ENCODE results near the gene NTSR1. TPM values are rescaled to one million over a fixed set of nuclear protein-coding genes. Genes with fewer than 3 reads are reported as not detected.

Gene NTSR1
- total and polyA plus RNA-seq, 2 of the 8 experiments (the other 6 are each of a cell fraction or from before 2014, with no cell fraction given): 0.53 to 0.89 TPM

DNA sequence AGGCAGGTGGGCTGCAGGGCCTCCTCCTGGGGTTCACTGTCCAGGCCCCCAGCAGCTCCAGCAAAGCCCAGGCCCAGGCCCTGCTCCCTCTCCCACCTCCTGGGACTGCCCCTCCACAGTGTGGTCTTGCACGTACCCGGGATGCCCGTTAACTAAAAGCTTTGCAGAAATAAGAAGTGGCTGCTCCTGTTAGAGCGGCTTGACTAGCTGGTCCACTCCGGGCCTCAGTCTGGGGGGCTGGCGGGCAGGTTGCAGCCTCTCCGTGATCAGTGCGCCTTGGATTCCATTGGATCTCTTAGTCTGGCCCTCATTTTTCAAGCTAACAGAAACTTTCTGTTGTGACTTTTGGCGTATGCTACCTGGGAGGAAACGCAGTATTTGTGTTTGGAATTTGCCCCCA lies 39.4 kb upstream of the NTSR1 start:
- POLR2A ChIA-PET (ENCODE audit: partially characterized antibody): interaction anchor here (1.2 kb wide), 1 partner anchor 123 kb away, joined by 5 read pairs; no protein-coding TSS in a partner anchor
- Histone ChIP-seq H3K27ac (ENCODE audit: low read depth, low read length) (no peak overlapping the region), H2BK12ac (ENCODE audit: low read depth, low read length) (no peak overlapping the region), H2BK20ac (ENCODE audit: low read length) (no peak overlapping the region), H2BK15ac (ENCODE audit: low read length) (no peak overlapping the region), H3K23me2 (ENCODE audit: low read depth, low read length) (no peaks in the 10 kb centered on the region), H3K4me1 (replicated peaks in 1 of 4; ENCODE audit: control insufficient read depth in 3 of 4, insufficient read depth in 4 of 4, low read length in 3 of 4) (no peaks in the 10 kb centered on the region), H3K36me3 (ENCODE audit: control insufficient read depth in 2 of 4, insufficient read depth in 4 of 4, low read length in 3 of 4) (peaks cover 0 to 2% (median 0%) of the 10 kb centered on the region in 4 experiments; a peak in 1 of 8 replicates), H4K91ac (replicated peaks; ENCODE audit: insufficient read length, low read length) (no peak overlapping the region), H3K9me3 (ENCODE audit: insufficient read depth in 2 of 2, low read depth in 1 of 2, low read length in 1 of 2) (no peaks in the 10 kb centered on the region), H2AFZ (ENCODE audit: low read length) (no peak overlapping the region), H3K4me2 (ENCODE audit: insufficient read depth in 1 of 2, low read depth in 2 of 2, low read length in 2 of 2) (no peak overlapping the region), H3K27me3 (replicated peaks in 1 of 4; ENCODE audit: control insufficient read depth in 3 of 4, extremely low read depth in 1 of 4, insufficient read depth in 3 of 4, low read length in 3 of 4) (no peaks in the 10 kb centered on the region; a peak in 1 of 7 replicates), H3K56ac (replicated peaks; ENCODE audit: insufficient read length, low read depth, low read length) (no peak overlapping the region), H4K20me1 (replicated peaks in 1 of 2; ENCODE audit: control insufficient read depth in 1 of 2, insufficient read depth in 2 of 2, low read length in 2 of 2) (peaks cover 2 to 5% of the 10 kb centered on the region in 2 experiments), H4K5ac (ENCODE audit: insufficient read length, low read depth, low read length) (no peak overlapping the region), H3K4me3 (ENCODE audit: extremely low read depth in 1 of 4, insufficient read depth in 2 of 4, low read depth in 3 of 4, low read length in 4 of 4) (no peak overlapping the region), H3K9ac (replicated peaks in 1 of 4; ENCODE audit: extremely low read depth in 1 of 4, low read depth in 3 of 4, low read length in 3 of 4) (no peak overlapping the region; a peak in 1 of 7 replicates), H3K79me2 (ENCODE audit: control insufficient read depth in 1 of 2, insufficient read depth in 2 of 2, low read length in 2 of 2) (no peaks in the 10 kb centered on the region), H2AK5ac (ENCODE audit: low read depth, low read length) (no peak overlapping the region), H3K79me1 (ENCODE audit: low read depth, low read length) (no peaks in the 10 kb centered on the region), H2BK120ac (replicated peaks; ENCODE audit: low read depth, low read length) (no peak overlapping the region), H3K23ac (ENCODE audit: insufficient read length) (no peak overlapping the region), H3K4ac (replicated peaks; ENCODE audit: insufficient read length, low read depth, low read length) (no peak overlapping the region), H4K8ac (ENCODE audit: extremely low read depth, insufficient read depth, low read length) (no peak overlapping the region), H2BK5ac (ENCODE audit: low read depth, low read length) (no peak overlapping the region), H3K18ac (ENCODE audit: extremely low read depth, low read length) (no peak overlapping the region), H3K14ac (ENCODE audit: insufficient read length) (no peak overlapping the region)
- no peak for DNase-seq (ENCODE audit: low read depth in 1 of 2, low spot score in 2 of 2)
- CTCF ChIA-PET (ENCODE audit: partially characterized antibody): interaction anchor here (0.8 to 2.4 kb wide), 11 partner anchors 9 to 258 kb away, joined by 3 to 34 read pairs (median 4); no protein-coding TSS in a partner anchor
- 97% methylated on average over 10 of the region's 10 CpGs; no CpG with 5 or more reads in 1 of the 2 experiments for WGBS, 2 experiments (ENCODE audit: extremely low coverage in 1 of 2, insufficient coverage in 1 of 2, insufficient read length in 1 of 2, insufficient replicate concordance in 2 of 2, low coverage in 1 of 2, low lambda C conversion rate in 2 of 2, missing lambda C conversion rate in 1 of 2)
- TF ChIP-seq, protein P1, sequence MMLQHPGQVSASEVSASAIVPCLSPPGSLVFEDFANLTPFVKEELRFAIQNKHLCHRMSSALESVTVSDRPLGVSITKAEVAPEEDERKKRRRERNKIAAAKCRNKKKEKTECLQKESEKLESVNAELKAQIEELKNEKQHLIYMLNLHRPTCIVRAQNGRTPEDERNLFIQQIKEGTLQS (IDR thresholded peaks at IDR 0.05; ENCODE audit: insufficient read depth, low read depth, low read length): no peak
- TF ChIP-seq SIX5 (IDR thresholded peaks at IDR 0.05; ENCODE audit: low read depth, low read length) (no peak), CREB1 (IDR thresholded peaks at IDR 0.05) (no peak), GTF2F1 (IDR thresholded peaks at IDR 0.05; ENCODE audit: borderline replicate concordance, low read depth, low read length) (no peak), CTBP2 (IDR thresholded peaks at IDR 0.05; ENCODE audit: borderline replicate concordance, insufficient read depth, insufficient read length, low read length) (no peak), JUND (IDR thresholded peaks at IDR 0.05; ENCODE audit: low read length) (no peak)
- TF ChIP-seq, protein P2, sequence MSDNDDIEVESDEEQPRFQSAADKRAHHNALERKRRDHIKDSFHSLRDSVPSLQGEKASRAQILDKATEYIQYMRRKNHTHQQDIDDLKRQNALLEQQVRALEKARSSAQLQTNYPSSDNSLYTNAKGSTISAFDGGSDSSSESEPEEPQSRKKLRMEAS (IDR thresholded peaks at IDR 0.05): no peak
- no peak for FAIRE-seq
